Stimulated activated naive CD8-positive, alpha-beta T cell treated with anti-CD3 and anti-CD28 coated beads, Interleukin-15, Interleukin-2, amounts not matched to agents 100 ng/mL and 50 ng/mL, for 24 hours (primary cell): ENCODE results near the gene GIMD1.
"Not testable (repeated sequence)": the region's sequence is repeated elsewhere in the genome, so short reads cannot be mapped to it uniquely, and the experiment has no call there.

Experiments used
- H3K27ac Mint-ChIP-seq: one replicate; pipeline ENCODE4 v1.8.0; 2021; ENCODE audit warnings: mild to moderate bottlenecking, mixed read lengths
- H3K27me3 Mint-ChIP-seq: one replicate; pipeline ENCODE4 v1.8.0; 2021; ENCODE audit warnings: mixed read lengths
- H3K36me3 Mint-ChIP-seq: one replicate; pipeline ENCODE4 v1.8.0; 2021; ENCODE audit warnings: low read depth, mixed read lengths
- H3K4me1 Mint-ChIP-seq: one replicate; pipeline ENCODE4 v1.8.0; 2021; ENCODE audit warnings: low read depth, mixed read lengths
- H3K4me3 Mint-ChIP-seq: one replicate; pipeline ENCODE4 v1.8.0; 2021; ENCODE audit warnings: mild to moderate bottlenecking, mixed read lengths
- H3K9me3 Mint-ChIP-seq: one replicate; pipeline ENCODE4 v1.8.0; 2021; ENCODE audit warnings: mixed read lengths

GIMD1 gene

GRCh38 chr4:106334741-106335470, 33.7 kb downstream of the GIMD1 start:
- Mint-ChIP-seq H3K4me3 (no peak overlapping the region), H3K27me3 (no peaks in the 10 kb centered on the region), H3K4me1 (peaks cover 10% of the 10 kb centered on the region), H3K36me3 (peaks cover 88% of the 10 kb centered on the region), H3K9me3 (peaks cover 15% of the 10 kb centered on the region), H3K27ac (peak overlapping the region; percentile 13)

GRCh38 chr4:106333186-106333585, 35.4 kb downstream of the GIMD1 start:
- no peak overlapping the region for H3K4me3 Mint-ChIP-seq
- H3K4me1 Mint-ChIP-seq = peaks cover 4% of the 10 kb centered on the region
- peaks cover 12% of the 10 kb centered on the region for H3K9me3 Mint-ChIP-seq
- H3K27me3 Mint-ChIP-seq = no peaks in the 10 kb centered on the region
- peaks cover 82% of the 10 kb centered on the region for H3K36me3 Mint-ChIP-seq
- H3K27ac Mint-ChIP-seq = no peak overlapping the region

- Mint-ChIP-seq H3K27me3 (no peaks in the 10 kb centered on the region), H3K4me1 (peaks cover 13% of the 10 kb centered on the region), H3K4me3 (no peak overlapping the region), H3K9me3 (no peaks in the 10 kb centered on the region), H3K36me3 (peaks cover 70% of the 10 kb centered on the region), H3K27ac (no peak overlapping the region)
Measured at GRCh38 chr4:106329041-106329618, 39.4 kb downstream of the GIMD1 start.

- Mint-ChIP-seq H3K27me3 (no peaks in the 10 kb centered on the region), H3K9me3 (no peaks in the 10 kb centered on the region), H3K36me3 (peaks cover 56% of the 10 kb centered on the region), H3K4me3 (no peak overlapping the region), H3K27ac (no peak overlapping the region), H3K4me1 (peaks cover 32% of the 10 kb centered on the region)
Measured at GRCh38 chr4:106325800-106326199, 42.8 kb downstream of the GIMD1 start.

GRCh38 chr4:106323119-106323518, 45.5 kb downstream of the GIMD1 start:
- peaks cover 28% of the 10 kb centered on the region for H3K4me1 Mint-ChIP-seq
- peaks cover 55% of the 10 kb centered on the region for H3K36me3 Mint-ChIP-seq
- no peak overlapping the region for H3K27ac Mint-ChIP-seq
- no peaks in the 10 kb centered on the region for H3K9me3 Mint-ChIP-seq
- no peak overlapping the region for H3K4me3 Mint-ChIP-seq
- no peaks in the 10 kb centered on the region for H3K27me3 Mint-ChIP-seq

GRCh38 chr4:106321814-106322213, 46.8 kb downstream of the GIMD1 start:
- not testable (repeated sequence) for H3K27ac Mint-ChIP-seq, H3K27me3 Mint-ChIP-seq, H3K9me3 Mint-ChIP-seq, H3K4me3 Mint-ChIP-seq
- Mint-ChIP-seq H3K4me1 (peaks cover 19% of the 10 kb centered on the region), H3K36me3 (peaks cover 42% of the 10 kb centered on the region)

GRCh38 chr4:106321168-106321567, 47.4 kb downstream of the GIMD1 start:
- H3K27me3 Mint-ChIP-seq, H3K27ac Mint-ChIP-seq: not testable (repeated sequence)

GRCh38 chr4:106320235-106320634, 48.3 kb downstream of the GIMD1 start:
- Mint-ChIP-seq H3K4me3 (no peak overlapping the region), H3K4me1 (peaks cover 21% of the 10 kb centered on the region), H3K27ac (no peak overlapping the region), H3K36me3 (peaks cover 37% of the 10 kb centered on the region), H3K27me3 (no peaks in the 10 kb centered on the region), H3K9me3 (no peaks in the 10 kb centered on the region)

More at GRCh38 chr4:106321168-106321567, 47.4 kb downstream of the GIMD1 start:
- not testable (repeated sequence) for H3K4me3 Mint-ChIP-seq, H3K9me3 Mint-ChIP-seq
- Mint-ChIP-seq H3K4me1 (peaks cover 19% of the 10 kb centered on the region), H3K36me3 (peaks cover 38% of the 10 kb centered on the region)

GRCh38 chr4:106318511-106318910, 50.1 kb downstream of the GIMD1 start:
- peak overlapping the region; percentile 58 for H3K4me3 Mint-ChIP-seq

GRCh38 chr4:106317815-106318214, 50.8 kb downstream of the GIMD1 start:
- Mint-ChIP-seq H3K4me1 (peaks cover 35% of the 10 kb centered on the region), H3K9me3 (no peaks in the 10 kb centered on the region), H3K27ac (no peak overlapping the region), H3K36me3 (peaks cover 30% of the 10 kb centered on the region), H3K4me3 (no peak overlapping the region), H3K27me3 (no peaks in the 10 kb centered on the region)

More at GRCh38 chr4:106318511-106318910, 50.1 kb downstream of the GIMD1 start:
- H3K4me1 Mint-ChIP-seq = peaks cover 35% of the 10 kb centered on the region
- peaks cover 30% of the 10 kb centered on the region for H3K36me3 Mint-ChIP-seq
- no peaks in the 10 kb centered on the region for H3K9me3 Mint-ChIP-seq
- no peaks in the 10 kb centered on the region for H3K27me3 Mint-ChIP-seq
- no peak overlapping the region for H3K27ac Mint-ChIP-seq

- Mint-ChIP-seq H3K36me3 (peaks cover 33% of the 10 kb centered on the region), H3K4me1 (peaks cover 36% of the 10 kb centered on the region), H3K27ac (no peak overlapping the region), H3K9me3 (no peaks in the 10 kb centered on the region), H3K27me3 (no peaks in the 10 kb centered on the region), H3K4me3 (no peak overlapping the region)
Measured at GRCh38 chr4:106316773-106317409, 51.7 kb downstream of the GIMD1 start.

GRCh38 chr4:106315968-106316772, 52.4 kb downstream of the GIMD1 start, which contains the start of the genes AIMP1 and TBCK:
TSS of gene AIMP1 (plus strand) at chr4:106316550. CDS start at chr4:106325010, 8,460 bp downstream.
TSS of gene TBCK (minus strand) at chr4:106316209. CDS start at chr4:106308960, 7,249 bp downstream.
- Mint-ChIP-seq H3K4me3 (no peak within 1 kb of the TSS), H3K9me3 (no peaks in the 10 kb centered on the region), H3K36me3 (peaks cover 29% of the 10 kb centered on the region), H3K27me3 (no peaks in the 10 kb centered on the region), H3K27ac (no peak within 1 kb of the TSS), H3K4me1 (peaks cover 33% of the 10 kb centered on the region)

GRCh38 chr4:106315476-106315967, 53.1 kb downstream of the GIMD1 start:
- Mint-ChIP-seq H3K4me3 (no peak overlapping the region), H3K9me3 (no peaks in the 10 kb centered on the region), H3K27ac (no peak overlapping the region), H3K27me3 (no peaks in the 10 kb centered on the region), H3K4me1 (peaks cover 36% of the 10 kb centered on the region), H3K36me3 (peaks cover 23% of the 10 kb centered on the region)

GRCh38 chr4:106314960-106315359, 53.6 kb downstream of the GIMD1 start:
- Mint-ChIP-seq H3K27me3 (no peaks in the 10 kb centered on the region), H3K4me1 (peaks cover 42% of the 10 kb centered on the region), H3K36me3 (peaks cover 17% of the 10 kb centered on the region), H3K27ac (no peak overlapping the region), H3K4me3 (no peak overlapping the region), H3K9me3 (no peaks in the 10 kb centered on the region)
